ENCODE data around the gene NRXN3. TPM values are rescaled to one million over a fixed set of nuclear protein-coding genes. Genes with fewer than 3 reads are reported as not detected.

Gene NRXN3
- total RNA-seq, 1 experiment from 2014 or later = not detected

- Histone ChIP-seq H3K27ac (ENCODE audit: low read length) (no peak overlapping the region), H3K9me3 (ENCODE audit: control insufficient read depth, insufficient read depth, low read depth, low read length) (no peaks in the 10 kb centered on the region), H3K4me1 (ENCODE audit: control insufficient read depth, insufficient read depth, low read length) (no peaks in the 10 kb centered on the region), H3K4me3 (ENCODE audit: low read depth in 2 of 2, low read length in 2 of 2) (no peak overlapping the region), H3K27me3 (ENCODE audit: control insufficient read depth, insufficient read depth, low read length) (no peaks in the 10 kb centered on the region), H3K36me3 (ENCODE audit: control insufficient read depth, insufficient read depth, low read length) (no peaks in the 10 kb centered on the region)
- intact Hi-C loops (cut with micrococcal nuclease; ENCODE audit: unreplicated experiment) = no loop called here
- no peak for DNase-seq (ENCODE audit: low read depth, low spot score)
- CTCF ChIA-PET = no interaction called here
- POLR2A ChIA-PET = no interaction called here
- TF ChIP-seq REST (IDR thresholded peaks at IDR 0.05; ENCODE audit: insufficient read depth in 1 of 2, low read depth in 2 of 2, low read length in 1 of 2) = no peak
- TF ChIP-seq TCF7L2 (IDR thresholded peaks at IDR 0.05; ENCODE audit: low read depth, low read length) = no peak
- TF ChIP-seq SIN3A (IDR thresholded peaks at IDR 0.05; ENCODE audit: borderline replicate concordance, insufficient read depth, low read depth, low read length) = no peak
- BruUV-seq (replicated peaks) = no TSS peak
- ATAC-seq = no peak
- in situ Hi-C loops (cut with HindIII; ENCODE audit: low pct_unique_long_range_greater_than_20kb, low sequenced_read_pairs) = no loop called here
Measured at GRCh38 chr14:78983126-78983525, 813.0 kb downstream of the NRXN3 start.

- H3K4me3 ChIP-seq (ENCODE audit: low read depth in 2 of 2, low read length in 2 of 2) = no peak overlapping the region
- ATAC-seq (no peak), DNase-seq (ENCODE audit: low read depth, low spot score) (no peak)
- H3K4me1 ChIP-seq (ENCODE audit: control insufficient read depth, insufficient read depth, low read length) = no peaks in the 10 kb centered on the region
- in situ Hi-C loops (cut with HindIII; ENCODE audit: low pct_unique_long_range_greater_than_20kb, low sequenced_read_pairs) = no loop called here
- no TSS peak for BruUV-seq (replicated peaks)
- H3K36me3 ChIP-seq (ENCODE audit: control insufficient read depth, insufficient read depth, low read length) = no peaks in the 10 kb centered on the region
- no peaks in the 10 kb centered on the region for H3K9me3 ChIP-seq (ENCODE audit: control insufficient read depth, insufficient read depth, low read depth, low read length)
- intact Hi-C loops (cut with micrococcal nuclease; ENCODE audit: unreplicated experiment) = no loop called here
- H3K27me3 ChIP-seq (ENCODE audit: control insufficient read depth, insufficient read depth, low read length) = no peaks in the 10 kb centered on the region
- no peak overlapping the region for H3K27ac ChIP-seq (ENCODE audit: low read length)
- CTCF ChIA-PET = no interaction called here
- POLR2A ChIA-PET = no interaction called here
- TF ChIP-seq CTCF (IDR thresholded peaks at IDR 0.05) = no peak
- no peak for TF ChIP-seq REST (IDR thresholded peaks at IDR 0.05; ENCODE audit: insufficient read depth in 1 of 2, low read depth in 2 of 2, low read length in 1 of 2)
- no peak for TF ChIP-seq POLR2AphosphoS5 (IDR thresholded peaks at IDR 0.05; ENCODE audit: low read depth, low read length)
- TF ChIP-seq SIN3A (IDR thresholded peaks at IDR 0.05; ENCODE audit: borderline replicate concordance, insufficient read depth, low read depth, low read length) = no peak
Measured at GRCh38 chr14:78985668-78986381, 815.7 kb downstream of the NRXN3 start.

All from Panc1 (cell line).